ENCODE measurements around the gene NELFA.
"Not testable (repeated sequence)": the region's sequence is repeated elsewhere in the genome, so short reads cannot be mapped to it uniquely, and the experiment has no call there.

NELFA gene

GRCh38 chr4:2040391-2041238 lies 31.8 kb upstream of the NELFA start:
- no peak for DNase-seq

- no peak for DNase-seq
These were observed 28.1 kb upstream of the NELFA start for GRCh38 chr4:2036866-2037265.

- no peak for DNase-seq
These were observed 27.6 kb upstream of the NELFA start for GRCh38 chr4:2036327-2036726.

- not testable (repeated sequence) for DNase-seq
These were observed 22.4 kb upstream of the NELFA start for GRCh38 chr4:2031161-2031560.

- not testable (repeated sequence) for DNase-seq
These were observed 18.3 kb upstream of the NELFA start for GRCh38 chr4:2027120-2027519.

- DNase-seq = no peak
These were observed 17.0 kb upstream of the NELFA start for GRCh38 chr4:2025817-2026216.

- DNase-seq = no peak
These were observed 15.9 kb upstream of the NELFA start for GRCh38 chr4:2024683-2025082.

GRCh38 chr4:2021358-2022018 lies 12.7 kb upstream of the NELFA start:
- not testable (repeated sequence) for DNase-seq

- no peak for DNase-seq
These were observed 6.2 kb upstream of the NELFA start for GRCh38 chr4:2015008-2015407.

- DNase-seq = no peak
These were observed 2.8 kb upstream of the NELFA start for GRCh38 chr4:2011583-2011982.

- peak; percentile 30 for DNase-seq
These were observed 968 bp upstream of the NELFA start for GRCh38 chr4:2009651-2010233.

- DNase-seq = no peak
These were observed 178 bp downstream of the NELFA start for GRCh38 chr4:2008671-2008920.

- no peak for DNase-seq
These were observed 737 bp downstream of the NELFA start for GRCh38 chr4:2007804-2008670.

GRCh38 chr4:2006956-2007653 lies 1.7 kb downstream of the NELFA start:
- no peak for DNase-seq

- DNase-seq = no peak
These were observed 2.4 kb downstream of the NELFA start for GRCh38 chr4:2006367-2006766.

- DNase-seq = not testable (repeated sequence)
These were observed 5.4 kb downstream of the NELFA start for GRCh38 chr4:2003361-2003760.

- not testable (repeated sequence) for DNase-seq
These were observed 9.5 kb downstream of the NELFA start for GRCh38 chr4:1999308-1999707.

GRCh38 chr4:1998296-1998695 lies 10.5 kb downstream of the NELFA start:
- DNase-seq = no peak

GRCh38 chr4:1997712-1998111 lies 11.1 kb downstream of the NELFA start:
- no peak for DNase-seq

GRCh38 chr4:1996866-1997611 lies 11.7 kb downstream of the NELFA start:
- DNase-seq = no peak

- DNase-seq = no peak
These were observed 13.8 kb downstream of the NELFA start for GRCh38 chr4:1994938-1995337.
